ENCODE results near the gene HSPA8.

DNA sequence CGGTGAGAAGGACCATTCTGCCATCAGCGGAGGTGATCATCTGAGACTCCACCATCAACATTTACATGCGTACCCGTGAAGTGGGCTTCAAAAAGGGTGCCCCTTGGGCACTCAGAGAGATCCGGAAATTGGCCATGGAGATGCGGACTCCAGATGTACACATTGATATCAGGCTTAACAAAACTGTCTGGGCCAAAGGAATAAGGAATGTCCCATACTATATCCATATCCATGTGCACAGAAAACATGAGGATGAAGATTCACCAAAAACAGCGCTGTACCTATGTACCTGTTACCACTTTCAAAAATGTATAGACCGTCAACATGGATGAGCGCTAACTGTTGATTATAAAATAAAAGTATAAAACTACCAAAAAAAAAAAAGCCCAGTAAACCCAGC, 10.8 kb downstream of the HSPA8 start:
- TF ChIP-seq, protein P1, sequence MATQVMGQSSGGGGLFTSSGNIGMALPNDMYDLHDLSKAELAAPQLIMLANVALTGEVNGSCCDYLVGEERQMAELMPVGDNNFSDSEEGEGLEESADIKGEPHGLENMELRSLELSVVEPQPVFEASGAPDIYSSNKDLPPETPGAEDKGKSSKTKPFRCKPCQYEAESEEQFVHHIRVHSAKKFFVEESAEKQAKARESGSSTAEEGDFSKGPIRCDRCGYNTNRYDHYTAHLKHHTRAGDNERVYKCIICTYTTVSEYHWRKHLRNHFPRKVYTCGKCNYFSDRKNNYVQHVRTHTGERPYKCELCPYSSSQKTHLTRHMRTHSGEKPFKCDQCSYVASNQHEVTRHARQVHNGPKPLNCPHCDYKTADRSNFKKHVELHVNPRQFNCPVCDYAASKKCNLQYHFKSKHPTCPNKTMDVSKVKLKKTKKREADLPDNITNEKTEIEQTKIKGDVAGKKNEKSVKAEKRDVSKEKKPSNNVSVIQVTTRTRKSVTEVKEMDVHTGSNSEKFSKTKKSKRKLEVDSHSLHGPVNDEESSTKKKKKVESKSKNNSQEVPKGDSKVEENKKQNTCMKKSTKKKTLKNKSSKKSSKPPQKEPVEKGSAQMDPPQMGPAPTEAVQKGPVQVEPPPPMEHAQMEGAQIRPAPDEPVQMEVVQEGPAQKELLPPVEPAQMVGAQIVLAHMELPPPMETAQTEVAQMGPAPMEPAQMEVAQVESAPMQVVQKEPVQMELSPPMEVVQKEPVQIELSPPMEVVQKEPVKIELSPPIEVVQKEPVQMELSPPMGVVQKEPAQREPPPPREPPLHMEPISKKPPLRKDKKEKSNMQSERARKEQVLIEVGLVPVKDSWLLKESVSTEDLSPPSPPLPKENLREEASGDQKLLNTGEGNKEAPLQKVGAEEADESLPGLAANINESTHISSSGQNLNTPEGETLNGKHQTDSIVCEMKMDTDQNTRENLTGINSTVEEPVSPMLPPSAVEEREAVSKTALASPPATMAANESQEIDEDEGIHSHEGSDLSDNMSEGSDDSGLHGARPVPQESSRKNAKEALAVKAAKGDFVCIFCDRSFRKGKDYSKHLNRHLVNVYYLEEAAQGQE (IDR thresholded peaks at IDR 0.05; ENCODE audit: low read depth): no peak
- TF ChIP-seq ZNF274 (IDR thresholded peaks at IDR 0.05; ENCODE audit: low read depth, low read length) (no peak), POLR2AphosphoS5 (IDR thresholded peaks at IDR 0.05; ENCODE audit: low read depth, low read length) (no peak), POLR2A (IDR thresholded peaks at IDR 0.05; ENCODE audit: borderline replicate concordance, extremely low read depth, insufficient read depth, insufficient read length) (no peak), EZH2 (IDR thresholded peaks at IDR 0.05) (no peak), SP1 (IDR thresholded peaks at IDR 0.05; ENCODE audit: low read depth) (no peak), ZFX (IDR thresholded peaks at IDR 0.05) (no peak)
- TF ChIP-seq, protein P2, sequence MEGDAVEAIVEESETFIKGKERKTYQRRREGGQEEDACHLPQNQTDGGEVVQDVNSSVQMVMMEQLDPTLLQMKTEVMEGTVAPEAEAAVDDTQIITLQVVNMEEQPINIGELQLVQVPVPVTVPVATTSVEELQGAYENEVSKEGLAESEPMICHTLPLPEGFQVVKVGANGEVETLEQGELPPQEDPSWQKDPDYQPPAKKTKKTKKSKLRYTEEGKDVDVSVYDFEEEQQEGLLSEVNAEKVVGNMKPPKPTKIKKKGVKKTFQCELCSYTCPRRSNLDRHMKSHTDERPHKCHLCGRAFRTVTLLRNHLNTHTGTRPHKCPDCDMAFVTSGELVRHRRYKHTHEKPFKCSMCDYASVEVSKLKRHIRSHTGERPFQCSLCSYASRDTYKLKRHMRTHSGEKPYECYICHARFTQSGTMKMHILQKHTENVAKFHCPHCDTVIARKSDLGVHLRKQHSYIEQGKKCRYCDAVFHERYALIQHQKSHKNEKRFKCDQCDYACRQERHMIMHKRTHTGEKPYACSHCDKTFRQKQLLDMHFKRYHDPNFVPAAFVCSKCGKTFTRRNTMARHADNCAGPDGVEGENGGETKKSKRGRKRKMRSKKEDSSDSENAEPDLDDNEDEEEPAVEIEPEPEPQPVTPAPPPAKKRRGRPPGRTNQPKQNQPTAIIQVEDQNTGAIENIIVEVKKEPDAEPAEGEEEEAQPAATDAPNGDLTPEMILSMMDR (IDR thresholded peaks at IDR 0.05 in 2 of 3, conservative IDR thresholded peaks at IDR 0.05 in 1 of 3; ENCODE audit: borderline replicate concordance in 1 of 3, insufficient read depth in 1 of 3, low read depth in 2 of 3, low read length in 2 of 3): no peak
- TF ChIP-seq, protein P3, sequence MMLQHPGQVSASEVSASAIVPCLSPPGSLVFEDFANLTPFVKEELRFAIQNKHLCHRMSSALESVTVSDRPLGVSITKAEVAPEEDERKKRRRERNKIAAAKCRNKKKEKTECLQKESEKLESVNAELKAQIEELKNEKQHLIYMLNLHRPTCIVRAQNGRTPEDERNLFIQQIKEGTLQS (IDR thresholded peaks at IDR 0.05): no peak
